Liver (tissue), 9 donors: ENCODE measurements around the gene RBMS3. TPM values are rescaled to one million over a fixed set of nuclear protein-coding genes. Genes with fewer than 3 reads are reported as not detected.
A peak's percentile ranks its signal among the peaks of the same experiment; 100 is the strongest.

ENCODE experiments used
- DNase-seq: peaks from one replicate; pipeline ENCODE4 v3.0.0-alpha.2; 2017; ENCODE audit warnings: low spot score
- H3K27ac ChIP-seq, 2 donors: one replicate each; pipeline ENCODE4 v1.7.0; 2013; ENCODE audit warnings: inconsistent platforms in 2 of 2, low read length in 2 of 2, control low read depth in 1 of 2, low read depth in 1 of 2, mild to moderate bottlenecking in 1 of 2
- H3K27me3 ChIP-seq, 4 donors: one replicate each; pipeline versions ENCODE4 v1.6.1 to v1.7.0; 2013; ENCODE audit warnings: low read length in 3 of 4, inconsistent platforms in 1 of 4, mild to moderate bottlenecking in 1 of 4, moderate library complexity in 1 of 4; ENCODE audit not compliant: control insufficient read depth in 4 of 4, insufficient read depth in 4 of 4
- H3K36me3 ChIP-seq, 4 donors: one replicate each; pipeline versions ENCODE4 v1.6.1 to v1.7.0; 2013; ENCODE audit warnings: low read length in 3 of 4, mild to moderate bottlenecking in 3 of 4, low read depth in 1 of 4, moderate library complexity in 1 of 4; ENCODE audit not compliant: control insufficient read depth in 4 of 4, insufficient read depth in 3 of 4
- H3K4me1 ChIP-seq, 4 donors: one replicate each; pipeline versions ENCODE4 v1.6.1 to v1.7.0; 2013; ENCODE audit warnings: low read length in 3 of 4, mild to moderate bottlenecking in 3 of 4, moderate library complexity in 1 of 4; ENCODE audit not compliant: control insufficient read depth in 4 of 4, insufficient read depth in 4 of 4
- H3K4me3 ChIP-seq, 3 donors: one replicate each; pipeline versions ENCODE4 v1.6.1 to v1.7.0; 2013; ENCODE audit warnings: low read length in 3 of 3, control low read depth in 1 of 3, low read depth in 1 of 3, mild to moderate bottlenecking in 1 of 3
- H3K9ac ChIP-seq, 2 donors: one replicate each; pipeline ENCODE4 v1.7.0; 2013; ENCODE audit warnings: low read length in 2 of 2, mild to moderate bottlenecking in 2 of 2, moderate library complexity in 2 of 2, control low read depth in 1 of 2, low read depth in 1 of 2
- H3K9me3 ChIP-seq, 4 donors: one replicate each; pipeline versions ENCODE4 v1.6.1 to v1.7.0; 2013; ENCODE audit warnings: low read length in 3 of 4; ENCODE audit not compliant: control insufficient read depth in 4 of 4
- ATF3 ChIP-seq: IDR thresholded peaks from 2 replicates; pipeline ENCODE4 v1.6.1; 2016; ENCODE audit warnings: antibody characterized with exemption
- CTCF ChIP-seq: fragments of 150-350 bp; IDR thresholded peaks from 2 replicates; pipeline ENCODE4 v1.5.1; 2017; ENCODE audit warnings: improper control_type of control experiment, low read depth, low read length; ENCODE audit not compliant: missing input control
- EGR1 ChIP-seq, 2 donors: IDR thresholded peaks; 2 replicates each; pipeline ENCODE4 v1.6.1; 2016 to 2018; ENCODE audit warnings: antibody characterized with exemption in 2 of 2, low read depth in 2 of 2
- FOXA1 ChIP-seq: IDR thresholded peaks from 2 replicates; pipeline ENCODE4 v1.6.1; 2016; ENCODE audit warnings: antibody characterized with exemption
- FOXA2 ChIP-seq: IDR thresholded peaks from 2 replicates; pipeline ENCODE4 v1.6.1; 2016; ENCODE audit warnings: antibody characterized with exemption
- GABPA ChIP-seq, 2 donors: IDR thresholded peaks in 1 of 2; conservative IDR thresholded peaks in 1 of 2; 2 replicates each; pipeline ENCODE4 v1.6.1; 2016; ENCODE audit warnings: antibody characterized with exemption in 2 of 2, mild to moderate bottlenecking in 1 of 2, moderate library complexity in 1 of 2
- HNF4A ChIP-seq, 2 donors: conservative IDR thresholded peaks; 2 replicates each; pipeline ENCODE4 v1.6.1; 2016; ENCODE audit warnings: antibody characterized with exemption in 2 of 2, mild to moderate bottlenecking in 2 of 2
- HNF4G ChIP-seq: IDR thresholded peaks from 2 replicates; pipeline ENCODE4 v1.6.1; 2016; ENCODE audit warnings: antibody characterized with exemption
- JUND ChIP-seq, 2 donors: IDR thresholded peaks; 2 replicates each; pipeline ENCODE4 v1.6.1; 2016; ENCODE audit warnings: antibody characterized with exemption in 2 of 2
- MAX ChIP-seq: IDR thresholded peaks from 2 replicates; pipeline ENCODE4 v1.6.1; 2016; ENCODE audit warnings: antibody characterized with exemption
- NR2F2 ChIP-seq: IDR thresholded peaks from 2 replicates; pipeline ENCODE4 v1.6.1; 2016; ENCODE audit warnings: antibody characterized with exemption
- RAD21 ChIP-seq, 2 donors: IDR thresholded peaks; 2 replicates each; pipeline ENCODE4 v1.6.1; 2016; ENCODE audit warnings: antibody characterized with exemption in 2 of 2, mild to moderate bottlenecking in 2 of 2
- REST ChIP-seq: IDR thresholded peaks from 2 replicates; pipeline ENCODE4 v1.6.1; 2016; ENCODE audit warnings: antibody characterized with exemption, mild to moderate bottlenecking
- RXRA ChIP-seq, 2 donors: IDR thresholded peaks; 2 replicates each; pipeline ENCODE4 v1.6.1; 2017 to 2018; ENCODE audit warnings: antibody characterized with exemption in 2 of 2, mild to moderate bottlenecking in 1 of 2
- SP1 ChIP-seq: IDR thresholded peaks from 2 replicates; pipeline ENCODE4 v1.6.1; 2018; ENCODE audit warnings: antibody characterized with exemption, mild to moderate bottlenecking
- TAF1 ChIP-seq: conservative IDR thresholded peaks from 2 replicates; pipeline ENCODE4 v1.6.1; 2016; ENCODE audit warnings: antibody characterized with exemption, mild to moderate bottlenecking
- YY1 ChIP-seq: IDR thresholded peaks from 2 replicates; pipeline ENCODE4 v1.6.1; 2016; ENCODE audit warnings: antibody characterized with exemption, mild to moderate bottlenecking
- ZBTB33 ChIP-seq: IDR thresholded peaks from 2 replicates; pipeline ENCODE4 v1.6.1; 2016; ENCODE audit warnings: antibody characterized with exemption
- WGBS: extraction: QIAGEN DNeasy Blood & Tissue Kit; methylation state at CpG from one replicate; pipeline ENCODE4 v1.1.7; 2013; 5-methylcytosine and 5-hydroxymethylcytosine counted together
- polyA plus RNA-seq, 2 donors: library from polyadenylated mRNA; stranded (reverse) in 1 of 2; unstranded in 1 of 2; fragments of 200-250 nt in 1 of 2; fragments of >200 nt in 1 of 2; fragmentation: Nextera tagmentation in 1 of 2; extraction: Ambion mirVana in 1 of 2; gene quantifications; one replicate each; pipeline versions ENCODE4 v1.2.1 to v1.2.3, GENCODE V29; 2013 to 2015
- total RNA-seq, 2 donors: library from RNA; depleted of rRNA; stranded (reverse); fragments of >200 nt; gene quantifications; one replicate each; pipeline ENCODE4 v1.2.3, GENCODE V29; 2014
- donor health status: healthy.
- donor health status: healthy.
- donor health status: healthy.
- donor health status: healthy.
- donor health status: healthy.

Gene RBMS3
- total and polyA plus RNA-seq, 4 donors: 1.2 to 14.9 (median 9.3) TPM

- H3K27ac ChIP-seq: no peak overlapping the region
- no peak for TF ChIP-seq EGR1 (IDR thresholded peaks at IDR 0.05; ENCODE audit: low read depth in 2 of 2)
- TF ChIP-seq MAX: no peak
- TF ChIP-seq REST: no peak
- no peak for TF ChIP-seq HNF4A (conservative IDR thresholded peaks at IDR 0.05)
- TF ChIP-seq RAD21 (IDR thresholded peaks at IDR 0.05): no peak
- TF ChIP-seq RXRA (IDR thresholded peaks at IDR 0.05): no peak
- no peak for TF ChIP-seq SP1
- TF ChIP-seq FOXA2: no peak
- no peak for TF ChIP-seq NR2F2
- no peak for TF ChIP-seq YY1
- TF ChIP-seq HNF4G: no peak
- no peak for TF ChIP-seq GABPA (IDR thresholded peaks at IDR 0.05 in 1 of 2, conservative IDR thresholded peaks at IDR 0.05 in 1 of 2)
These were observed 399.1 kb downstream of the RBMS3 start for GRCh38 chr3:29679944-29680343.

GRCh38 chr3:29683018-29683993, 402.4 kb downstream of the RBMS3 start:
- no peak overlapping the region for H3K27ac ChIP-seq
- no peak for DNase-seq
- H3K9ac ChIP-seq: no peak overlapping the region
- H3K9me3 ChIP-seq: no peaks in the 10 kb centered on the region
- H3K4me3 ChIP-seq: no peak overlapping the region
- TF ChIP-seq FOXA1 (no peak), JUND (IDR thresholded peaks at IDR 0.05) (no peak), YY1 (no peak), EGR1 (IDR thresholded peaks at IDR 0.05; ENCODE audit: low read depth in 2 of 2) (no peak), MAX (no peak), SP1 (peak; percentile 24), HNF4A (conservative IDR thresholded peaks at IDR 0.05) (no peak), ZBTB33 (no peak), RAD21 (IDR thresholded peaks at IDR 0.05) (peak; percentile 21 to 26), ATF3 (no peak), TAF1 (no peak), GABPA (IDR thresholded peaks at IDR 0.05 in 1 of 2, conservative IDR thresholded peaks at IDR 0.05 in 1 of 2) (no peak), REST (peak; percentile 71), CTCF (no peak), RXRA (IDR thresholded peaks at IDR 0.05) (peak in 1 of 2 donors; percentile 4), NR2F2 (peak; percentile 74), HNF4G (no peak), FOXA2 (no peak)
- 65% methylated on average over 5 of the region's 5 CpGs for WGBS
- no peaks in the 10 kb centered on the region for H3K36me3 ChIP-seq
- H3K27me3 ChIP-seq: no peaks in the 10 kb centered on the region
- H3K4me1 ChIP-seq: no peaks in the 10 kb centered on the region

More at GRCh38 chr3:29679944-29680343, 399.1 kb downstream of the RBMS3 start:
- Histone ChIP-seq H3K9ac (no peak overlapping the region), H3K9me3 (no peaks in the 10 kb centered on the region), H3K4me1 (no peaks in the 10 kb centered on the region), H3K36me3 (no peaks in the 10 kb centered on the region), H3K4me3 (no peak overlapping the region), H3K27me3 (no peaks in the 10 kb centered on the region)
- DNase-seq: no peak
- 73% methylated on average over 4 of the region's 4 CpGs for WGBS
